GM12878 (cell line): ENCODE results near the gene NRP2. TPM values are rescaled to one million over a fixed set of nuclear protein-coding genes. Genes with fewer than 3 reads are reported as not detected.

Source experiments
- ATAC-seq: fragments of 200-7000 bp; cut with Tn5 transposase; 3 replicates; pipeline ENCODE4 v1.9.1; 2020; ENCODE audit warnings: mild to moderate bottlenecking, moderate library complexity
- BruUV-seq: library from RNA; stranded (reverse); fragments of 400-500 nt; replicated peaks from 2 replicates; lab custom pipeline; 2021; lab: Mats Ljungman, UMichigan
- CTCF ChIA-PET: fragments of 300-600 bp; sonication (Branson Sonifier 250); formaldehyde crosslinking; extraction: SDS; loops from one replicate; lab custom pipeline; 2021; ENCODE audit warnings: inconsistent platforms; lab: Yijun Ruan, JAX
- POLR2A ChIA-PET: fragments of 350-600 bp; formaldehyde crosslinking; extraction: SDS; loops from one replicate; lab custom pipeline; 2021; ENCODE audit warnings: inconsistent platforms; lab: Charles Lee
- RAD21 ChIA-PET: fragments of 300-600 bp; sonication (Branson Sonifier 250); formaldehyde crosslinking; loops from one replicate; lab custom pipeline; 2023; ENCODE audit warnings: antibody characterized with exemption; ENCODE audit not compliant: unreplicated experiment; lab: Charles Lee
- SMC1A ChIA-PET: fragments of 300-600 bp; sonication (Branson Sonifier 250); formaldehyde crosslinking; loops from one replicate; lab custom pipeline; 2023; ENCODE audit not compliant: unreplicated experiment, uncharacterized antibody; lab: Charles Lee
- DNase-seq: peaks from one replicate; pipeline ENCODE4 v3.0.0-alpha.2; 2011; ENCODE audit warnings: low read depth, low spot score
- FAIRE-seq: peaks from 3 replicates; lab custom pipeline; 2011; peaks lifted over from hg19 to GRCh38; lab: Jason Lieb, UNC
- H2AFZ ChIP-seq: 2 replicates; pipeline ENCODE4 v1.6.0; 2011; ENCODE audit warnings: low read depth, low read length, control low read depth; ENCODE audit not compliant: control insufficient read depth
- H3K27ac ChIP-seq: 2 replicates; pipeline ENCODE4 v1.5.1; 2011; ENCODE audit warnings: control low read depth; ENCODE audit not compliant: control insufficient read depth, insufficient read depth
- H3K27me3 ChIP-seq, 2 experiments: replicated peaks in 1 of 2; 2 replicates each; pipeline versions ENCODE4 v1.6.0 to v1.6.1; 2011; ENCODE audit warnings: low read length in 1 of 2; ENCODE audit not compliant: control insufficient read depth in 2 of 2, insufficient read depth in 2 of 2
- H3K36me3 ChIP-seq, 2 experiments: 2 replicates each; pipeline ENCODE4 v1.5.1; 2011; ENCODE audit warnings: low read length in 1 of 2; ENCODE audit not compliant: control insufficient read depth in 2 of 2, insufficient read depth in 2 of 2
- H3K4me1 ChIP-seq: 2 replicates; pipeline ENCODE4 v1.6.1; 2011; ENCODE audit warnings: mild to moderate bottlenecking, low read length, moderate library complexity, mixed read lengths; ENCODE audit not compliant: control insufficient read depth, insufficient read depth
- H3K4me2 ChIP-seq: 2 replicates; pipeline ENCODE4 v1.6.0; 2011; ENCODE audit warnings: control low read depth; ENCODE audit not compliant: control insufficient read depth, insufficient read depth
- H3K4me3 ChIP-seq: fragments of 200-600 bp; sonication (generic); 2 replicates; pipeline ENCODE4 v1.5.1; 2016
- H3K79me2 ChIP-seq: 2 replicates; pipeline ENCODE4 v1.6.0; 2011; ENCODE audit warnings: low read length; ENCODE audit not compliant: control insufficient read depth, insufficient read depth
- H3K9ac ChIP-seq: 2 replicates; pipeline ENCODE4 v1.8.0; 2011; ENCODE audit warnings: low read length, control low read depth, mixed read lengths; ENCODE audit not compliant: control insufficient read depth, insufficient read depth
- H3K9me3 ChIP-seq: replicated peaks from 3 replicates; pipeline ENCODE4 v1.5.1; 2011; ENCODE audit warnings: mild to moderate bottlenecking, low read length; ENCODE audit not compliant: control insufficient read depth, insufficient read depth
- H4K20me1 ChIP-seq: 2 replicates; pipeline ENCODE4 v1.6.0; 2011; ENCODE audit not compliant: control insufficient read depth, insufficient read depth
- CREB1 ChIP-seq: IDR thresholded peaks from 2 replicates; pipeline ENCODE4 v1.6.1; 2012; ENCODE audit warnings: low read depth, mild to moderate bottlenecking, inconsistent platforms
- DPF2 ChIP-seq: fragments of 450-650 bp; IDR thresholded peaks from 2 replicates; pipeline ENCODE4 v1.6.1; 2017; ENCODE audit warnings: mild to moderate bottlenecking
- JUNB ChIP-seq: IDR thresholded peaks from 2 replicates; pipeline ENCODE4 v1.6.1; 2016; ENCODE audit warnings: antibody characterized with exemption, mild to moderate bottlenecking
- POU2F2 ChIP-seq: IDR thresholded peaks from 3 replicates; pipeline ENCODE4 v1.6.1; 2011; ENCODE audit warnings: low read depth, mild to moderate bottlenecking, low read length, borderline replicate concordance
- RAD21 ChIP-seq: IDR thresholded peaks from 2 replicates; pipeline ENCODE4 v1.6.1; 2011; ENCODE audit warnings: mild to moderate bottlenecking, low read depth, low read length, moderate library complexity; ENCODE audit not compliant: insufficient read depth
- SMC3 ChIP-seq: IDR thresholded peaks from 2 replicates; pipeline ENCODE4 v1.6.1; 2011; ENCODE audit warnings: low read length, improper control_type of control experiment, borderline replicate concordance
- SUZ12 ChIP-seq: fragments of 200-600 bp; sonication (generic); IDR thresholded peaks from one replicate; pipeline ENCODE4 v1.6.1; 2018; ENCODE audit warnings: antibody characterized with exemption, mild to moderate bottlenecking; ENCODE audit not compliant: unreplicated experiment
- ZBED1 ChIP-seq: IDR thresholded peaks from 2 replicates; pipeline ENCODE4 v1.6.1; 2016; ENCODE audit warnings: borderline replicate concordance
- WGBS: methylation state at CpG from one replicate; pipeline ENCODE4 v1.1.6; 2016; ENCODE audit warnings: low lambda C conversion rate; ENCODE audit not compliant: insufficient replicate concordance, insufficient coverage; ENCODE audit errors: missing lambda C conversion rate; 5-methylcytosine and 5-hydroxymethylcytosine counted together
- in situ Hi-C: fragments of 300-500 bp; cut with MboI; formaldehyde crosslinking; loops from 9 replicates; pipeline ENCODE4 v1.14.3; 2018; ENCODE audit warnings: mixed read lengths
- intact Hi-C: fragments of 100-400 bp; cut with micrococcal nuclease; formaldehyde crosslinking; loops from one replicate; pipeline ENCODE4 v1.14.2; 2022; ENCODE audit not compliant: unreplicated experiment
- polyA plus RNA-seq, 11 experiments: library from polyadenylated mRNA; depleted of rRNA in 4 of 11; unstranded in 6 of 11; stranded (reverse) in 5 of 11; fragments of >200 nt; fragmentation: Nextera tagmentation in 4 of 11; fragmentation: Illumina TruSeq in 1 of 11; extraction: Ambion mirVana in 4 of 11; extraction: Trizol in 1 of 11; gene quantifications; 1 replicate in 1 of 11; 2 replicates in 10 of 11; pipeline versions ENCODE4 v1.2.1 to v1.2.3, GENCODE V29; 2011 to 2016; ENCODE audit warnings: inconsistent platforms in 2 of 11, missing spikeins in 2 of 11, low read depth in 1 of 11
- total RNA-seq, 4 experiments: library from RNA; depleted of rRNA in 3 of 4; stranded (reverse); fragments of >200 nt in 3 of 4; fragmentation: Illumina TruSeq in 1 of 4; extraction: Trizol in 1 of 4; gene quantifications; 2 replicates each; pipeline versions ENCODE4 v1.2.1 to v1.2.3, GENCODE V29; 2013 to 2021
- TF ChIP-seq, protein P1 (sequence below): fragments of 450-650 bp; IDR thresholded peaks from 2 replicates; pipeline ENCODE4 v1.6.1; 2016; ENCODE audit warnings: mild to moderate bottlenecking, moderate library complexity, borderline replicate concordance
- TF ChIP-seq, protein P2 (sequence below): IDR thresholded peaks from 2 replicates; pipeline ENCODE4 v1.6.1; 2012; ENCODE audit warnings: mild to moderate bottlenecking, low read depth, low read length
- TF ChIP-seq, protein P3 (sequence below): IDR thresholded peaks from 2 replicates; pipeline ENCODE4 v1.6.1; 2011; ENCODE audit warnings: low read depth, low read length, improper control_type of control experiment, borderline replicate concordance

NRP2 gene
- total and polyA plus RNA-seq, 10 of the 15 experiments (the other 5 are each of a cell fraction or from before 2014, with no cell fraction given): 0.06 to 1.2 (median 0.46) TPM

DNA sequence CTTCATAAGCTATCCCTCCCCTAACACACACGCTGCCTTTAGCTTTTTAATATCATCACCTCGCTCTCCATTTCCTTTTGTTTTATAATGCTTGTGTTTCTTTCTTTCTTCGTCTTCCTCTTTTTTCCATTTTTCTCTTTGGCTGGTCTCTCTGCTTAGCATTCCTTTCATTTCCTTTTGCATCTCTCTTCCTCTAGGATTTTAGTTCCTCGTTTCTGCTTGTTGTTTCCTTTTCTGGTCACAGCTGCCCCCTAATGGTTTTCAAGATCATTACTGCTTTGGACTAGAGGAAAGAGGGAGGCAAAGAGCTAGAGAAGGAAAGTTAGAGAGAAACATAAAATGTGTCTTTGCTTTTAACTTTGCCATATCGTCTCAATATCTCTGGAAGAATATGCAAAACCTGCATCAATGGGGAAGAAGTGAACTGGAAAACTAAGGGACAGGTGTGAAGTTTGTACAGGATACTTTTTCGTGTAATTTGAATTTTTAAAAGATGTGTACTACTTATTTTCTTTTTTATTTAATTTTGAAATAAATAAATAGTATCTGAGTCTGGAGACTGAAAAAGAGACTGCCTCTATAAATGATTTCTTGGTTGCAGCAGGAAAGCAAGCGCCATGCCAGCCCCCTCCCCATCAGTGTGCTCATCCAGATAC is 6.3 kb upstream of the NRP2 start (continued):
- TF ChIP-seq POU2F2 (no peak), RAD21 (peak; percentile 95)

DNA sequence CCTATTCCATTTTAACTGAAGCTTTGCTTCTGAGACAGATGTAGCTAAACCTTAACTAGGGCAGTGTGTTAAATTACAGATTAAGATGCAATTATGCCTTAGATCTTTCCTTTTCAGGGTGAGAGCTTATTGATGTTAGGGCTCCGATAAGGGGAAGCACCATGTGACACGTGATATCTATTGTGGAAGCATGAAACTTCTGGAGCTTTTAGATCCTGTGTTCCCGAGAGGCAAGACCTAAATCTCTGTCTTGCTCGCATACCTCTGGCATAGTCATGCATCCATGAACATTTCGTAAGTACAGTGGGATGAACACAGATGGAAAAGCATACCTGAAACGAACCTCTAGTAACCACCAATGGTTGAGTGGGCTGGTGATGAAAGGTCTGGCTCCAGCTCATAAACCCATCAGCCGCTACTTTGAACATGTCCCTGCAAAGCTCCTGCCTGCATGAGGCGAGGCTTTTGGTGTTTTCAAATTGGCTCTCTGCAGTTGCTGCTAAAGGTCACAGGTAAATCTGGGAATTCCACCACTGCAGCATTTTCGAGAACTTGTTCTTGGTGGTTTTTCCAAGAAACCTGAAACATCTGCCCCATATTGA is 3.7 kb upstream of the NRP2 start:
- no peaks in the 10 kb centered on the region for H3K9me3 ChIP-seq
- DNase-seq (no peak), ATAC-seq (no peak), FAIRE-seq (no peak)
- H4K20me1 ChIP-seq: no peaks in the 10 kb centered on the region
- no peak overlapping the region for H3K4me3 ChIP-seq
- H3K36me3 ChIP-seq: no peaks in the 10 kb centered on the region
- H3K27ac ChIP-seq: no peak overlapping the region
- TF ChIP-seq, protein P1, sequence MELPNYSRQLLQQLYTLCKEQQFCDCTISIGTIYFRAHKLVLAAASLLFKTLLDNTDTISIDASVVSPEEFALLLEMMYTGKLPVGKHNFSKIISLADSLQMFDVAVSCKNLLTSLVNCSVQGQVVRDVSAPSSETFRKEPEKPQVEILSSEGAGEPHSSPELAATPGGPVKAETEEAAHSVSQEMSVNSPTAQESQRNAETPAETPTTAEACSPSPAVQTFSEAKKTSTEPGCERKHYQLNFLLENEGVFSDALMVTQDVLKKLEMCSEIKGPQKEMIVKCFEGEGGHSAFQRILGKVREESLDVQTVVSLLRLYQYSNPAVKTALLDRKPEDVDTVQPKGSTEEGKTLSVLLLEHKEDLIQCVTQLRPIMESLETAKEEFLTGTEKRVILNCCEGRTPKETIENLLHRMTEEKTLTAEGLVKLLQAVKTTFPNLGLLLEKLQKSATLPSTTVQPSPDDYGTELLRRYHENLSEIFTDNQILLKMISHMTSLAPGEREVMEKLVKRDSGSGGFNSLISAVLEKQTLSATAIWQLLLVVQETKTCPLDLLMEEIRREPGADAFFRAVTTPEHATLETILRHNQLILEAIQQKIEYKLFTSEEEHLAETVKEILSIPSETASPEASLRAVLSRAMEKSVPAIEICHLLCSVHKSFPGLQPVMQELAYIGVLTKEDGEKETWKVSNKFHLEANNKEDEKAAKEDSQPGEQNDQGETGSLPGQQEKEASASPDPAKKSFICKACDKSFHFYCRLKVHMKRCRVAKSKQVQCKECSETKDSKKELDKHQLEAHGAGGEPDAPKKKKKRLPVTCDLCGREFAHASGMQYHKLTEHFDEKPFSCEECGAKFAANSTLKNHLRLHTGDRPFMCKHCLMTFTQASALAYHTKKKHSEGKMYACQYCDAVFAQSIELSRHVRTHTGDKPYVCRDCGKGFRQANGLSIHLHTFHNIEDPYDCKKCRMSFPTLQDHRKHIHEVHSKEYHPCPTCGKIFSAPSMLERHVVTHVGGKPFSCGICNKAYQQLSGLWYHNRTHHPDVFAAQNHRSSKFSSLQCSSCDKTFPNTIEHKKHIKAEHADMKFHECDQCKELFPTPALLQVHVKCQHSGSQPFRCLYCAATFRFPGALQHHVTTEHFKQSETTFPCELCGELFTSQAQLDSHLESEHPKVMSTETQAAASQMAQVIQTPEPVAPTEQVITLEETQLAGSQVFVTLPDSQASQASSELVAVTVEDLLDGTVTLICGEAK: no peak
- TF ChIP-seq SMC3: no peak
- no peak for TF ChIP-seq JUNB
- TF ChIP-seq, protein P2, sequence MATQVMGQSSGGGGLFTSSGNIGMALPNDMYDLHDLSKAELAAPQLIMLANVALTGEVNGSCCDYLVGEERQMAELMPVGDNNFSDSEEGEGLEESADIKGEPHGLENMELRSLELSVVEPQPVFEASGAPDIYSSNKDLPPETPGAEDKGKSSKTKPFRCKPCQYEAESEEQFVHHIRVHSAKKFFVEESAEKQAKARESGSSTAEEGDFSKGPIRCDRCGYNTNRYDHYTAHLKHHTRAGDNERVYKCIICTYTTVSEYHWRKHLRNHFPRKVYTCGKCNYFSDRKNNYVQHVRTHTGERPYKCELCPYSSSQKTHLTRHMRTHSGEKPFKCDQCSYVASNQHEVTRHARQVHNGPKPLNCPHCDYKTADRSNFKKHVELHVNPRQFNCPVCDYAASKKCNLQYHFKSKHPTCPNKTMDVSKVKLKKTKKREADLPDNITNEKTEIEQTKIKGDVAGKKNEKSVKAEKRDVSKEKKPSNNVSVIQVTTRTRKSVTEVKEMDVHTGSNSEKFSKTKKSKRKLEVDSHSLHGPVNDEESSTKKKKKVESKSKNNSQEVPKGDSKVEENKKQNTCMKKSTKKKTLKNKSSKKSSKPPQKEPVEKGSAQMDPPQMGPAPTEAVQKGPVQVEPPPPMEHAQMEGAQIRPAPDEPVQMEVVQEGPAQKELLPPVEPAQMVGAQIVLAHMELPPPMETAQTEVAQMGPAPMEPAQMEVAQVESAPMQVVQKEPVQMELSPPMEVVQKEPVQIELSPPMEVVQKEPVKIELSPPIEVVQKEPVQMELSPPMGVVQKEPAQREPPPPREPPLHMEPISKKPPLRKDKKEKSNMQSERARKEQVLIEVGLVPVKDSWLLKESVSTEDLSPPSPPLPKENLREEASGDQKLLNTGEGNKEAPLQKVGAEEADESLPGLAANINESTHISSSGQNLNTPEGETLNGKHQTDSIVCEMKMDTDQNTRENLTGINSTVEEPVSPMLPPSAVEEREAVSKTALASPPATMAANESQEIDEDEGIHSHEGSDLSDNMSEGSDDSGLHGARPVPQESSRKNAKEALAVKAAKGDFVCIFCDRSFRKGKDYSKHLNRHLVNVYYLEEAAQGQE: no peak
- TF ChIP-seq, protein P3, sequence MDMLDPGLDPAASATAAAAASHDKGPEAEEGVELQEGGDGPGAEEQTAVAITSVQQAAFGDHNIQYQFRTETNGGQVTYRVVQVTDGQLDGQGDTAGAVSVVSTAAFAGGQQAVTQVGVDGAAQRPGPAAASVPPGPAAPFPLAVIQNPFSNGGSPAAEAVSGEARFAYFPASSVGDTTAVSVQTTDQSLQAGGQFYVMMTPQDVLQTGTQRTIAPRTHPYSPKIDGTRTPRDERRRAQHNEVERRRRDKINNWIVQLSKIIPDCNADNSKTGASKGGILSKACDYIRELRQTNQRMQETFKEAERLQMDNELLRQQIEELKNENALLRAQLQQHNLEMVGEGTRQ: no peak
- no peak for TF ChIP-seq SUZ12
- TF ChIP-seq ZBED1: no peak
- no peak for TF ChIP-seq DPF2
- no peak for TF ChIP-seq CREB1
- in situ Hi-C loops (loop anchor here (5.0 kb wide), 1 partner anchor 1351 kb away; no protein-coding TSS in a partner anchor), intact Hi-C loops (loop anchor here (5.0 kb wide), 1 partner anchor 1351 kb away; no protein-coding TSS in a partner anchor)
- WGBS: 12% methylated on average over 9 of the region's 9 CpGs
- peaks cover 6 to 17% of the 10 kb centered on the region in 2 experiments for H3K27me3 ChIP-seq
- H3K4me1 ChIP-seq: peaks cover 11% of the 10 kb centered on the region
- no peak overlapping the region for H3K9ac ChIP-seq
- H3K79me2 ChIP-seq: no peaks in the 10 kb centered on the region
- RAD21 ChIA-PET: interaction anchor here (1.0 to 2.1 kb wide), 3 partner anchors 28 to 83 kb away, joined by 3 to 10 read pairs (median 3); no protein-coding TSS in a partner anchor
- BruUV-seq: no TSS peak
- SMC1A ChIA-PET: interaction anchor here (0.9 to 1.6 kb wide), 5 partner anchors 15 to 546 kb away, joined by 3 to 8 read pairs (median 5); no protein-coding TSS in a partner anchor
- CTCF ChIA-PET: interaction anchor here (0.6 to 3.7 kb wide), 16 partner anchors 9 to 1419 kb away, joined by 3 to 22 read pairs (median 4); no protein-coding TSS in a partner anchor
- H3K4me2 ChIP-seq: no peak overlapping the region
- POLR2A ChIA-PET: interaction anchor here (0.7 kb wide), 1 partner anchor 483 kb away, joined by 3 read pairs; no protein-coding TSS in a partner anchor
- H2AFZ ChIP-seq: no peak overlapping the region
